Keratinocyte (primary cell): Measurements from ENCODE around the gene GNB1L.

Experiments
- CTCF ChIP-seq, 3 experiments: IDR thresholded peaks in 1 of 3; conservative IDR thresholded peaks in 1 of 3; optimal IDR thresholded peaks in 1 of 3; 2 replicates in 2 of 3; 3 replicates in 1 of 3; pipeline versions ENCODE3 to v1.5.1; 2011; ENCODE audit warnings: low read length in 3 of 3, mild to moderate bottlenecking in 3 of 3, moderate library complexity in 2 of 3, control low read depth in 1 of 3, inconsistent platforms in 1 of 3; ENCODE audit not compliant: insufficient read depth in 2 of 3; ENCODE audit errors: extremely low read depth in 1 of 3
- EZH2 ChIP-seq: IDR thresholded peaks from one replicate; pipeline ENCODE4 v1.6.1; 2012; ENCODE audit warnings: inconsistent platforms, mild to moderate bottlenecking, low read length, moderate library complexity

- TF ChIP-seq CTCF (optimal IDR thresholded peaks at IDR 0.05 in 1 of 3, IDR thresholded peaks at IDR 0.05 in 1 of 3, conservative IDR thresholded peaks at IDR 0.05 in 1 of 3; ENCODE audit: extremely low read depth in 1 of 3, insufficient read depth in 2 of 3, low read length in 3 of 3) (no peak), EZH2 (no peak)
Observed at GRCh38 chr22:19887256-19887985, 32.7 kb upstream of the GNB1L start.
